HUES64 (cell line): ENCODE data around the gene KIAA1671.
"Not testable (repeated sequence)": the region's sequence is repeated elsewhere in the genome, so short reads cannot be mapped to it uniquely, and the experiment has no call there.

Experiments
- H3K27ac ChIP-seq: 2 replicates; pipeline ENCODE4 v1.7.0; 2013; ENCODE audit warnings: low read depth, low read length, inconsistent platforms
- H3K27me3 ChIP-seq: 2 replicates; pipeline ENCODE4 v1.6.1; 2013; ENCODE audit warnings: mild to moderate bottlenecking, low read length; ENCODE audit not compliant: insufficient read depth
- H3K36me3 ChIP-seq: 2 replicates; pipeline ENCODE4 v1.6.1; 2013; ENCODE audit warnings: mild to moderate bottlenecking, low read length; ENCODE audit not compliant: insufficient read depth
- H3K4me1 ChIP-seq: 2 replicates; pipeline ENCODE4 v1.6.1; 2013; ENCODE audit warnings: mild to moderate bottlenecking, low read length, moderate library complexity; ENCODE audit not compliant: insufficient read depth
- H3K4me3 ChIP-seq: 2 replicates; pipeline ENCODE4 v1.5.1; 2013; ENCODE audit warnings: mild to moderate bottlenecking, low read length, moderate library complexity
- H3K9ac ChIP-seq: 2 replicates; pipeline ENCODE4 v1.6.1; 2013; ENCODE audit warnings: mild to moderate bottlenecking, low read depth, low read length
- H3K9me3 ChIP-seq: 2 replicates; pipeline ENCODE4 v1.6.1; 2013; ENCODE audit warnings: low read depth, low read length; ENCODE audit not compliant: insufficient read depth
- WGBS: fragments of 150-250, 120-280 bp; methylation state at CpG from one replicate; pipeline ENCODE4 v1.1.7; 2013; ENCODE audit warnings: missing lambda C conversion rate; 5-methylcytosine and 5-hydroxymethylcytosine counted together

The KIAA1671 gene

GRCh38 chr22:25208743-25209505, 256.4 kb downstream of the KIAA1671 start:
- H3K27ac ChIP-seq = no peak overlapping the region
- H3K27me3 ChIP-seq = no peaks in the 10 kb centered on the region
- H3K4me3 ChIP-seq = no peak overlapping the region
- peaks cover 5% of the 10 kb centered on the region; the same call in 1 of the 2 replicates for H3K9me3 ChIP-seq
- WGBS = 80% methylated on average over 17 of the region's 17 CpGs
- H3K4me1 ChIP-seq = no peaks in the 10 kb centered on the region
- no peak overlapping the region for H3K9ac ChIP-seq
- H3K36me3 ChIP-seq = no peaks in the 10 kb centered on the region

- H3K9ac ChIP-seq = no peak overlapping the region
- H3K27me3 ChIP-seq = no peaks in the 10 kb centered on the region
- peaks cover 5% of the 10 kb centered on the region; the same call in 1 of the 2 replicates for H3K9me3 ChIP-seq
- no peak overlapping the region for H3K27ac ChIP-seq
- no peaks in the 10 kb centered on the region for H3K36me3 ChIP-seq
- no peaks in the 10 kb centered on the region for H3K4me1 ChIP-seq
- WGBS = 84% methylated on average over 3 of the region's 3 CpGs
- no peak overlapping the region for H3K4me3 ChIP-seq
These were observed 258.3 kb downstream of the KIAA1671 start for GRCh38 chr22:25210793-25211192.

GRCh38 chr22:25212337-25212736, 259.8 kb downstream of the KIAA1671 start:
- Histone ChIP-seq H3K27me3 (no peaks in the 10 kb centered on the region), H3K4me1 (no peaks in the 10 kb centered on the region), H3K36me3 (no peaks in the 10 kb centered on the region), H3K4me3 (no peak overlapping the region), H3K9ac (no peak overlapping the region), H3K9me3 (peaks cover 5% of the 10 kb centered on the region; the same call in 1 of the 2 replicates), H3K27ac (no peak overlapping the region)
- 73% methylated on average over 3 of the region's 3 CpGs for WGBS

GRCh38 chr22:25213221-25213620, 260.7 kb downstream of the KIAA1671 start:
- WGBS = 90% methylated on average over 3 of the region's 3 CpGs
- Histone ChIP-seq H3K4me3 (no peak overlapping the region), H3K9me3 (peaks cover 5% of the 10 kb centered on the region; the same call in 1 of the 2 replicates), H3K36me3 (no peaks in the 10 kb centered on the region), H3K4me1 (no peaks in the 10 kb centered on the region), H3K9ac (no peak overlapping the region), H3K27me3 (no peaks in the 10 kb centered on the region), H3K27ac (no peak overlapping the region)

- H3K4me1 ChIP-seq = no peaks in the 10 kb centered on the region
- H3K9me3 ChIP-seq = peaks cover 5% of the 10 kb centered on the region; the same call in 1 of the 2 replicates
- H3K9ac ChIP-seq = no peak overlapping the region
- no peaks in the 10 kb centered on the region for H3K36me3 ChIP-seq
- 73% methylated on average over 2 of the region's 2 CpGs for WGBS
- no peak overlapping the region for H3K4me3 ChIP-seq
- H3K27ac ChIP-seq = no peak overlapping the region
- H3K27me3 ChIP-seq = 0 out of 2 replicates have a peak, but pooled peaks cover 3% of the 10 kb centered on the region
These were observed 263.7 kb downstream of the KIAA1671 start for GRCh38 chr22:25216230-25216629.

GRCh38 chr22:25219211-25219689, 266.7 kb downstream of the KIAA1671 start, which contains the start of gene CRYBB2:
CRYBB2 (plus strand) TSS chr22:25219639; CDS start chr22:25221430, 1,791 bp downstream.
- 92% methylated on average over 19 of the region's 19 CpGs for WGBS
- Histone ChIP-seq H3K9me3 (no peaks in the 10 kb centered on the region), H3K27me3 (peaks cover 3% of the 10 kb centered on the region; the same call in 1 of the 2 replicates), H3K9ac (no peak within 1 kb of the TSS), H3K27ac (no peak within 1 kb of the TSS), H3K4me1 (no peaks in the 10 kb centered on the region), H3K4me3 (no peak within 1 kb of the TSS), H3K36me3 (no peaks in the 10 kb centered on the region)

- no peak overlapping the region for H3K27ac ChIP-seq
- peaks cover 3% of the 10 kb centered on the region for H3K27me3 ChIP-seq
- H3K9me3 ChIP-seq = no peaks in the 10 kb centered on the region
- WGBS = 86% methylated on average over 4 of the region's 4 CpGs
- no peak overlapping the region for H3K9ac ChIP-seq
- H3K4me3 ChIP-seq = no peak overlapping the region
- no peaks in the 10 kb centered on the region for H3K36me3 ChIP-seq
- H3K4me1 ChIP-seq = no peaks in the 10 kb centered on the region
These were observed 267.5 kb downstream of the KIAA1671 start for GRCh38 chr22:25219948-25220442.

- Histone ChIP-seq H3K27me3 (peaks cover 6% of the 10 kb centered on the region), H3K9ac (no peak overlapping the region), H3K4me3 (no peak overlapping the region), H3K36me3 (no peaks in the 10 kb centered on the region), H3K9me3 (no peaks in the 10 kb centered on the region), H3K4me1 (no peaks in the 10 kb centered on the region), H3K27ac (no peak overlapping the region)
- 86% methylated on average over 8 of the region's 8 CpGs for WGBS
These were observed 269.3 kb downstream of the KIAA1671 start for GRCh38 chr22:25221790-25222189.

GRCh38 chr22:25223269-25223850, 270.8 kb downstream of the KIAA1671 start:
- Histone ChIP-seq H3K27ac (no peak overlapping the region), H3K4me1 (no peaks in the 10 kb centered on the region), H3K4me3 (no peak overlapping the region), H3K9me3 (no peaks in the 10 kb centered on the region), H3K27me3 (peaks cover 6% of the 10 kb centered on the region), H3K36me3 (no peaks in the 10 kb centered on the region), H3K9ac (no peak overlapping the region)
- 86% methylated on average over 12 of the region's 12 CpGs for WGBS

- no peak overlapping the region for H3K9ac ChIP-seq
- H3K4me1 ChIP-seq = no peaks in the 10 kb centered on the region
- no peak overlapping the region for H3K27ac ChIP-seq
- 96% methylated on average over 13 of the region's 13 CpGs for WGBS
- H3K27me3 ChIP-seq = peaks cover 3% of the 10 kb centered on the region; the same call in 1 of the 2 replicates
- H3K4me3 ChIP-seq = no peak overlapping the region
- H3K36me3 ChIP-seq = no peaks in the 10 kb centered on the region
- H3K9me3 ChIP-seq = no peaks in the 10 kb centered on the region
These were observed 276.3 kb downstream of the KIAA1671 start for GRCh38 chr22:25228822-25229221.

GRCh38 chr22:25230760-25231159, 278.2 kb downstream of the KIAA1671 start:
- not testable (repeated sequence) for H3K27me3 ChIP-seq, H3K36me3 ChIP-seq, H3K4me3 ChIP-seq, H3K9ac ChIP-seq, H3K27ac ChIP-seq, H3K9me3 ChIP-seq, H3K4me1 ChIP-seq
- 88% methylated on average over 2 of the region's 2 CpGs for WGBS
